ENCODE measurements around the gene MEFV. TPM values are rescaled to one million over a fixed set of nuclear protein-coding genes. Genes with fewer than 3 reads are reported as not detected.

The MEFV gene
- total and polyA plus RNA-seq, 2 of the 13 experiments (the other 11 are each of a cell fraction or from before 2014, with no cell fraction given) = 0.22 TPM; not detected in 1

DNA sequence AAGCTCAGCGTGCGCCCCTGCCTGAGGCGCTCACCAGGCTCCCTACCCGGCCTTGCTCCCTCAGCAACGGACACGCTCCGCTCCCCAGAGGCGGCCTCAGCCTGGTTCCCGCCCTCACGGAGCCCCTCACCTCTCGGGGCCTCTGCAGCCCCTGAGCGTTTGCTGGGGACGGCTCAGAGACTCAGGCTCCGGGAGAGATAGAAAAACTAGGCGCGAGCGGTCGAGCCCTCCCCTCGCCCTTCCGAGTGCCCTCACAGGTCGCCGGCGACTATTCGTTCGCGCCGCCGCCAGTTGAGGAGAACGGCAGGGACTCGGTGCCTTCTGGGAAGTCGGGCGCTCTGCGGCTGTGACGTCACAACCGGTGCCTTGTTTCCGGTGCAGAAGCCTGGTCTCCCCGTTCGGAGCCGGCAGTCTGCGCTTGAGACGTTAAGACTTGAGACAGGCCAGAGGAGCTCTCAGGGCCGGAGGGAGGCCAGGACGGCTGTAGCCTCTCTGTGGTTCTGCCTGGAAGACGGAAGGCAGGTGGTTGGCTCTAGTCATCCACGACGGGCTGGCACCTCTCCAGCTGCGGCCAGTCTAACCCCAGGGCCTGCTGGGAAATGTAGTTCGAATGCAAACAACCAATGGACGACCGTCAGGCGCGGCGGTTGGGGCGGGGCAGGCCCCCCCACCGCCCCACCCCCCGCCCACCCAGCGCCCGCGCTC lies 21.4 kb downstream of the MEFV start, which contains the start of gene ZNF200 (continued):
- TF ChIP-seq REL (CRISPR knock-in tag; conservative IDR thresholded peaks at IDR 0.05) (0 out of 2 replicates have a peak, but pooled peaks have one; percentile 24), ZNF510 (CRISPR knock-in tag; IDR thresholded peaks at IDR 0.05; ENCODE audit: low read depth) (peak; percentile 85), YY1 (IDR thresholded peaks at IDR 0.05; ENCODE audit: insufficient read depth, insufficient replicate concordance, low read depth, low read length) (no peak), JARID2 (CRISPR knock-in tag; IDR thresholded peaks at IDR 0.05; ENCODE audit: insufficient replicate concordance) (no peak), ZKSCAN8 (CRISPR knock-in tag; IDR thresholded peaks at IDR 0.05; ENCODE audit: borderline replicate concordance) (peak; percentile 22; the same call in 1 of the 2 replicates), TAF15 (IDR thresholded peaks at IDR 0.05; ENCODE audit: low read depth, low read length, poor library complexity, severe bottlenecking) (no peak), ZEB1 (IDR thresholded peaks at IDR 0.05; ENCODE audit: insufficient replicate concordance, low read depth) (no peak), ZNF382 (CRISPR knock-in tag; IDR thresholded peaks at IDR 0.05; ENCODE audit: borderline replicate concordance) (no peak), ZNF44 (CRISPR knock-in tag; IDR thresholded peaks at IDR 0.05) (peak; percentile 87; the same call in 1 of the 2 replicates)
- TF ChIP-seq, protein P1, sequence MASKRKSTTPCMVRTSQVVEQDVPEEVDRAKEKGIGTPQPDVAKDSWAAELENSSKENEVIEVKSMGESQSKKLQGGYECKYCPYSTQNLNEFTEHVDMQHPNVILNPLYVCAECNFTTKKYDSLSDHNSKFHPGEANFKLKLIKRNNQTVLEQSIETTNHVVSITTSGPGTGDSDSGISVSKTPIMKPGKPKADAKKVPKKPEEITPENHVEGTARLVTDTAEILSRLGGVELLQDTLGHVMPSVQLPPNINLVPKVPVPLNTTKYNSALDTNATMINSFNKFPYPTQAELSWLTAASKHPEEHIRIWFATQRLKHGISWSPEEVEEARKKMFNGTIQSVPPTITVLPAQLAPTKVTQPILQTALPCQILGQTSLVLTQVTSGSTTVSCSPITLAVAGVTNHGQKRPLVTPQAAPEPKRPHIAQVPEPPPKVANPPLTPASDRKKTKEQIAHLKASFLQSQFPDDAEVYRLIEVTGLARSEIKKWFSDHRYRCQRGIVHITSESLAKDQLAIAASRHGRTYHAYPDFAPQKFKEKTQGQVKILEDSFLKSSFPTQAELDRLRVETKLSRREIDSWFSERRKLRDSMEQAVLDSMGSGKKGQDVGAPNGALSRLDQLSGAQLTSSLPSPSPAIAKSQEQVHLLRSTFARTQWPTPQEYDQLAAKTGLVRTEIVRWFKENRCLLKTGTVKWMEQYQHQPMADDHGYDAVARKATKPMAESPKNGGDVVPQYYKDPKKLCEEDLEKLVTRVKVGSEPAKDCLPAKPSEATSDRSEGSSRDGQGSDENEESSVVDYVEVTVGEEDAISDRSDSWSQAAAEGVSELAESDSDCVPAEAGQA (IDR thresholded peaks at IDR 0.05; ENCODE audit: low read depth) = peak; percentile 89
- TF ChIP-seq, protein P1 (CRISPR knock-in tag; IDR thresholded peaks at IDR 0.05; ENCODE audit: borderline replicate concordance) = 0 out of 2 replicates have a peak, but pooled peaks have one; percentile 48
- TF ChIP-seq, protein P2, sequence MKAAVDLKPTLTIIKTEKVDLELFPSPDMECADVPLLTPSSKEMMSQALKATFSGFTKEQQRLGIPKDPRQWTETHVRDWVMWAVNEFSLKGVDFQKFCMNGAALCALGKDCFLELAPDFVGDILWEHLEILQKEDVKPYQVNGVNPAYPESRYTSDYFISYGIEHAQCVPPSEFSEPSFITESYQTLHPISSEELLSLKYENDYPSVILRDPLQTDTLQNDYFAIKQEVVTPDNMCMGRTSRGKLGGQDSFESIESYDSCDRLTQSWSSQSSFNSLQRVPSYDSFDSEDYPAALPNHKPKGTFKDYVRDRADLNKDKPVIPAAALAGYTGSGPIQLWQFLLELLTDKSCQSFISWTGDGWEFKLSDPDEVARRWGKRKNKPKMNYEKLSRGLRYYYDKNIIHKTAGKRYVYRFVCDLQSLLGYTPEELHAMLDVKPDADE (CRISPR knock-in tag; IDR thresholded peaks at IDR 0.05) = no peak
- TF ChIP-seq, protein P3, sequence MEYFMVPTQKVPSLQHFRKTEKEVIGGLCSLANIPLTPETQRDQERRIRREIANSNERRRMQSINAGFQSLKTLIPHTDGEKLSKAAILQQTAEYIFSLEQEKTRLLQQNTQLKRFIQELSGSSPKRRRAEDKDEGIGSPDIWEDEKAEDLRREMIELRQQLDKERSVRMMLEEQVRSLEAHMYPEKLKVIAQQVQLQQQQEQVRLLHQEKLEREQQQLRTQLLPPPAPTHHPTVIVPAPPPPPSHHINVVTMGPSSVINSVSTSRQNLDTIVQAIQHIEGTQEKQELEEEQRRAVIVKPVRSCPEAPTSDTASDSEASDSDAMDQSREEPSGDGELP (IDR thresholded peaks at IDR 0.05; ENCODE audit: borderline replicate concordance, low read depth) = peak; percentile 57; the same call in 1 of the 2 replicates
- TF ChIP-seq, protein P4, sequence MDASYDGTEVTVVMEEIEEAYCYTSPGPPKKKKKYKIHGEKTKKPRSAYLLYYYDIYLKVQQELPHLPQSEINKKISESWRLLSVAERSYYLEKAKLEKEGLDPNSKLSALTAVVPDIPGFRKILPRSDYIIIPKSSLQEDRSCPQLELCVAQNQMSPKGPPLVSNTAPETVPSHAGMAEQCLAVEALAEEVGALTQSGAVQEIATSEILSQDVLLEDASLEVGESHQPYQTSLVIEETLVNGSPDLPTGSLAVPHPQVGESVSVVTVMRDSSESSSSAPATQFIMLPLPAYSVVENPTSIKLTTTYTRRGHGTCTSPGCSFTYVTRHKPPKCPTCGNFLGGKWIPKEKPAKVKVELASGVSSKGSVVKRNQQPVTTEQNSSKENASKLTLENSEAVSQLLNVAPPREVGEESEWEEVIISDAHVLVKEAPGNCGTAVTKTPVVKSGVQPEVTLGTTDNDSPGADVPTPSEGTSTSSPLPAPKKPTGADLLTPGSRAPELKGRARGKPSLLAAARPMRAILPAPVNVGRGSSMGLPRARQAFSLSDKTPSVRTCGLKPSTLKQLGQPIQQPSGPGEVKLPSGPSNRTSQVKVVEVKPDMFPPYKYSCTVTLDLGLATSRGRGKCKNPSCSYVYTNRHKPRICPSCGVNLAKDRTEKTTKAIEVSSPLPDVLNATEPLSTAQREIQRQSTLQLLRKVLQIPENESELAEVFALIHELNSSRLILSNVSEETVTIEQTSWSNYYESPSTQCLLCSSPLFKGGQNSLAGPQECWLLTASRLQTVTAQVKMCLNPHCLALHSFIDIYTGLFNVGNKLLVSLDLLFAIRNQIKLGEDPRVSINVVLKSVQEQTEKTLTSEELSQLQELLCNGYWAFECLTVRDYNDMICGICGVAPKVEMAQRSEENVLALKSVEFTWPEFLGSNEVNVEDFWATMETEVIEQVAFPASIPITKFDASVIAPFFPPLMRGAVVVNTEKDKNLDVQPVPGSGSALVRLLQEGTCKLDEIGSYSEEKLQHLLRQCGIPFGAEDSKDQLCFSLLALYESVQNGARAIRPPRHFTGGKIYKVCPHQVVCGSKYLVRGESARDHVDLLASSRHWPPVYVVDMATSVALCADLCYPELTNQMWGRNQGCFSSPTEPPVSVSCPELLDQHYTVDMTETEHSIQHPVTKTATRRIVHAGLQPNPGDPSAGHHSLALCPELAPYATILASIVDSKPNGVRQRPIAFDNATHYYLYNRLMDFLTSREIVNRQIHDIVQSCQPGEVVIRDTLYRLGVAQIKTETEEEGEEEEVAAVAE (CRISPR knock-in tag; IDR thresholded peaks at IDR 0.05; ENCODE audit: borderline replicate concordance) = no peak
